Skeletal muscle satellite cell (primary cell): Measurements from ENCODE around the gene CDC42EP3.

ENCODE experiments used
- H3K27me3 ChIP-seq: 2 replicates; pipeline ENCODE4 v1.7.0; 2013; ENCODE audit warnings: low read length; ENCODE audit not compliant: control insufficient read depth, insufficient read depth
- H3K36me3 ChIP-seq: 2 replicates; pipeline ENCODE4 v1.7.0; 2013; ENCODE audit warnings: mild to moderate bottlenecking, control low read depth, low read length; ENCODE audit not compliant: insufficient read depth
- H3K4me1 ChIP-seq: 2 replicates; pipeline ENCODE4 v1.7.0; 2013; ENCODE audit warnings: low read length; ENCODE audit not compliant: control insufficient read depth, insufficient read depth
- H3K4me2 ChIP-seq: 2 replicates; pipeline ENCODE4 v1.7.0; 2013; ENCODE audit warnings: mild to moderate bottlenecking, low read length
- H3K4me3 ChIP-seq: 2 replicates; pipeline ENCODE4 v1.7.0; 2013; ENCODE audit warnings: low read length
- H3K9ac ChIP-seq: 2 replicates; pipeline ENCODE4 v1.7.0; 2013; ENCODE audit warnings: mild to moderate bottlenecking, low read depth, low read length, moderate library complexity
- H3K9me3 ChIP-seq: replicated peaks from 2 replicates; pipeline ENCODE4 v1.7.0; 2013; ENCODE audit warnings: mild to moderate bottlenecking, control low read depth, low read length

The CDC42EP3 gene

DNA sequence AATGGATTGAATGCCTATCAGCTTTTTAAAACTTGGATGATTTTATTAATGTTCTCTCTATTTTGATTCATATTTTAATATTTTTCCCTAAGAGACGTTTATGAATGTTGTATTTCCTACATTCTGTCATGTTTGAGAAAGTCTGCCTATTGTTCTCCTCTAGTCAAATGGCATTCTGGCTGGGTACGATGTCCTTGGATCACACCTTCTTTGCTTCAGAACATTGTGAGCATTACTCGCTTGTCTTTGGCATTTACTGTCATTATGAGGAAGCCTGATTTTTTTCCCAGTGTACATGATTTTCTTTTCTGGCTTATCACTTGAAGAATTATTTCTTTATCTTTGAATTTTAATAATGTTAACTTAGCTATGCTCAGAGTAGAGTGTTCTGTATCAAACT, 78.4 kb downstream of the CDC42EP3 start:
- Histone ChIP-seq H3K4me3 (no peak overlapping the region), H3K4me1 (peaks cover 39% of the 10 kb centered on the region), H3K9ac (no peak overlapping the region), H3K36me3 (no peaks in the 10 kb centered on the region), H3K9me3 (no peaks in the 10 kb centered on the region), H3K4me2 (no peak overlapping the region), H3K27me3 (no peaks in the 10 kb centered on the region)
